Stromal cell of bone marrow (primary cell): ENCODE measurements around the gene KHDC4.

Experiments used
- DNase-seq: peaks from one replicate; pipeline ENCODE4 v3.0.0-alpha.2; 2012; ENCODE audit warnings: low read depth

KHDC4 gene

GRCh38 chr1:155934097-155934935 is at the start of gene KHDC4:
TSS of gene KHDC4 (minus strand) at chr1:155934413. CDS start at chr1:155934373, 40 bp downstream.
- DNase-seq = peak; percentile 99

DNA sequence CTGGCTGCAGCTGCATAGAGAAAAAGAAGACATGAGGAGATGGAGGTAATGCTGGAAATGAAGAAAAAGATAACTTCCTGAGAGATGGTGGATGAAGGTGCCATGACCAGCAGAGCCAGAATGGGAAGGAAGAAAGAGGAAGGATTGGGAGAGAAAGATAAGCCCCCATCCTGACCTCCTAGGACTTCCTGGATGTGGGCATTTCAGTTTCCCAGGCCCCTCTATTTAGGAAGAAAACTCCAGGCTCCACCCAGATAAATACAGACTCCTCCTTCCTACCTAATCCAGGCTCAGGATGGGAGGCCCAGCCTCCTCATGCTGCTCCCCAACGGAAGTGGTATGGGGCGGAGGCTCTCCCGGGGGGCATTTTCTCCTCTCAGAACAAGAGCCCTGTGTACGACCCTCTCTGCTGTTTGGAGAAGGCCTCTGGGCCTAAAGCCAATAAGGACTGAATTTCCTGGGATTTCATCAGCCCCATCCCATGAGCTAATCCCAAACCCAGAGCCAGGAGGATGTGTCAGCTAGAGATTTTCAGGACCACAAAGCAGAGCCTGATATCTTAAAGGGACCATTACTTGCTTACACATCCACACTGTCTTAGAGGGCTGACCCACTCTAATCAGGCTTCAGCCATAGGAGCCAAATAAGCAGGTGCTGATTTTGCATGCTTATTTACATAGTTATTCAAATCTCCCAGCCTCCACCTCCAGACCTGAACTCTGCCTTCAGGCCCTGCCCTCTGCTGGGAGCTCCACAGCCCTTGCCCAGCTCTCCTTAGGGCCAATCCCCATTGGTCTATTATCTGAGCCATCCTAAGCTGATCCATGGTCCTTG is 49.2 kb upstream of the KHDC4 start:
- DNase-seq = peak; percentile 95

DNA sequence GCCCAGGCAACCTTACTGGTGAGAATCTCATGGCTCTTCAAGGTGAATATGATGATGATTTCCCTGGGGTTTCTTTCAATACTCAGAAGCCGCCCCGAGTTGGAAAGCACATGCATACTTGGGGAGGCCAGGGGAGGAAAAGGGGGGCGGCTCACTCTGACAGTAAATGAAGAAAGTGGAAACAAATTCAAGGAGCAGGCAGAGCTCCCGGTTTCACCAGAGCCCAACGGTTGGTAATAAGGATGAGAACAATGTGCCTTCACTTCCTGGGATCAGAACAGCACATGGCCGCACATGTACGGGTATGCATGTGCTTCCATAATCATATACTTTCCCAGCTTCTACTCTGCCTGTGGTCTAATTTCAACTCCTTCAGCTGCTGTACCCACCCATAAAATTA is 47.9 kb upstream of the KHDC4 start:
- DNase-seq = no peak

GRCh38 chr1:155981266-155982088 is 47.3 kb upstream of the KHDC4 start:
- no peak for DNase-seq

- no peak for DNase-seq
Measured at GRCh38 chr1:155979597-155980343, 45.6 kb upstream of the KHDC4 start.

DNA sequence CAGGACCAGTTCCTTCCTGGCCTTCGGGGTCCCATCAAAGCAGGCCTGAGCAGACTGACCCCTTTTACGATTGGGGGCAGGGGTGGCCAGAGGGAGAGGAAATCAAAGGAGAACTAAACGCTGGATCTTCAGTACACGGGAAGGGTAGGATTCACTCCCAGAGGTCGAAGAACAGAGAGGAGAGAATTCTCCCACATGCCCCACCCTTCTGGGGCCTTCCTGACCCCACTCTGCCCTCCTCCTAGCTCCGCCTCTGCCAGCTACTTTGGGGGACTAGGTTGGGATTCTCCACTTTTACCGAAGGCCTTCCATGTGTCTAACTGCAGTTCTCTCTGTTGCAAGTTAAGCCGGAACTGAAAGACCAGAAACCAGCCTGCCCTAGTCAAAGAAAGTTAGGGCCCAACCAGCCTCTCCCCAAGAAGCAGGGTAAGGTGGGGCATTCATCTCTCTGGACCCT is 44.8 kb upstream of the KHDC4 start:
- no peak for DNase-seq

DNA sequence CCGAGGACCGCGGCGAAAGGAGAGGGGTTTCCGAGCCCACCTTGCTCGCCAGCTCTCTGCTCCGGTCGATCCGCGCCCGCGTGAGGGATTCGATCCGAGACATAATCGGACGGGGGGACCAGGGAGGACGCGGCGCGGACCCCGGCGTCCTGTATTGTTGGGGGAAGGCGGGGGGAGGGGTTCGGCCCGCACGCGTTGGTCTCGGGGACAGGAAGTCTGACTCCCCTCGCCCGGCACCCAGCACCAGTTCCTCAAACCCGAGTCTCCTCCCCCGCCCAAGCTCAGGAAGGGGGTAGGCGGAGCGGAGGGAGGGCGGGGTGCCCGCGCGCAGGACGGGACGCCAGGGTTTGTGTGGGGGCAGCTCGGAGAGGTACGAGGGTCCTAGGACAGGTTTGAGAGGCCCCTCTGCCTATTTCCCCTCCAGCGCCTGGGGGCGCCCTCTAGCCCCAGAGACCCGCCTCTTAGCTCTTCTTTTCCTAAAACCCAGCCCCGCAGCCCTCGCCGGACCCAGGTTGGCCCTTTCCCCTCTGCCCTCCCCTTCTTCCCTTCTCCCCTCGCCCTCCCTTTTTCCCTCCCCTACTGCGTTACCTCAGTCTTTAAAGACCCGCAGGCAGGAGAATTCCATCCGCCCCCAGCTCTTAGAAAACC is 44.2 kb upstream of the KHDC4 start, which contains the start of gene ARHGEF2:
Gene ARHGEF2, minus strand, starts transcription at position 223 of the 648 bp plus-strand sequence. Its CDS starts 120 bp downstream, at position 103.
- no peak for DNase-seq

GRCh38 chr1:155977690-155978324 is 43.6 kb upstream of the KHDC4 start:
- no peak for DNase-seq

- no peak for DNase-seq
Measured at GRCh38 chr1:155976913-155977689, 42.9 kb upstream of the KHDC4 start.

GRCh38 chr1:155976062-155976912 is 42.1 kb upstream of the KHDC4 start:
- DNase-seq = peak; percentile 54

GRCh38 chr1:155975375-155976061 is 41.3 kb upstream of the KHDC4 start:
- no peak for DNase-seq

DNA sequence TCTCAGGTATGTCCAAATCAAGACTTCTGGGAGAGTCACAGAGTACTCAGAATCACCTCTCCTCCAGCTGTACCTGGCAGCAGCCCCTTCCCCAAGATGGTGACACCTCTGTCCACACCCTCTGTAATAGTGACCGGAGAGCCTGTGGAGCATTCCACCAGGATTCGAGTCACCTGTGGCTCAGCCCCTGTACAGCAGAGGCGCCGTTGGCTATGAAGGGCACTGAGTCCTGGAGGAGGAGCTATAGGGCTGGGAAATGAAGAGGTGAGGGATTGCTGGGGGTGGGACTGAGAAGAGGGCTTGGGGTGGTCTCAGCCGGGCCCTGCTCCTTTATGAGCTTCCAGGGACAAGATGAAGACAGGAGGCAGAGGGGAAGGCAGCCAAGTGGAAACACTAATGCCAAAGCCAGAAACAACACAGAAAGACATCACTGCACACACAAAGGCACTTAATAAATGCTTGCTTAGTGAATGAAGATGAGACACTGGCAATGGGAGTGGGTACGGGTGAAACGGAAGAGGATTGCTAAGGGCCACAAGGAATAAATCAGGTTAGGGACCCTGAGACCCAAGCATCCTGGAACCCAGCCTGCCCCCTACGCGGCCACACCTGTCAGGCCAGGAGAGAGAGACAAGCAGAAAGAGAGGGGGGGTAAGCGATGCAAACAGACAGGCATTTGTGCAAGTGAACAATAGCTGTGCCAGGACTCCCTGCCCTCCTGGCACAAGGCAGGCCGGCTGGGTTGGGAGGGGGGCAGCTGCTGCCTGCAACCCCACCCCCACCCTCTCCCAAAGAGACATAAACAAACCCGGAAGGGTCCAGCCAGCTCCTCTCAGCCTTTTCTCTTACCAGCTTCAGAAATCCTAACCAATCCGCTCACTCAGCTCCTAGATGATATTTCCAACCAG is 40.2 kb upstream of the KHDC4 start:
- DNase-seq = no peak

- no peak for DNase-seq
Measured at GRCh38 chr1:155973723-155974122, 39.5 kb upstream of the KHDC4 start.

DNA sequence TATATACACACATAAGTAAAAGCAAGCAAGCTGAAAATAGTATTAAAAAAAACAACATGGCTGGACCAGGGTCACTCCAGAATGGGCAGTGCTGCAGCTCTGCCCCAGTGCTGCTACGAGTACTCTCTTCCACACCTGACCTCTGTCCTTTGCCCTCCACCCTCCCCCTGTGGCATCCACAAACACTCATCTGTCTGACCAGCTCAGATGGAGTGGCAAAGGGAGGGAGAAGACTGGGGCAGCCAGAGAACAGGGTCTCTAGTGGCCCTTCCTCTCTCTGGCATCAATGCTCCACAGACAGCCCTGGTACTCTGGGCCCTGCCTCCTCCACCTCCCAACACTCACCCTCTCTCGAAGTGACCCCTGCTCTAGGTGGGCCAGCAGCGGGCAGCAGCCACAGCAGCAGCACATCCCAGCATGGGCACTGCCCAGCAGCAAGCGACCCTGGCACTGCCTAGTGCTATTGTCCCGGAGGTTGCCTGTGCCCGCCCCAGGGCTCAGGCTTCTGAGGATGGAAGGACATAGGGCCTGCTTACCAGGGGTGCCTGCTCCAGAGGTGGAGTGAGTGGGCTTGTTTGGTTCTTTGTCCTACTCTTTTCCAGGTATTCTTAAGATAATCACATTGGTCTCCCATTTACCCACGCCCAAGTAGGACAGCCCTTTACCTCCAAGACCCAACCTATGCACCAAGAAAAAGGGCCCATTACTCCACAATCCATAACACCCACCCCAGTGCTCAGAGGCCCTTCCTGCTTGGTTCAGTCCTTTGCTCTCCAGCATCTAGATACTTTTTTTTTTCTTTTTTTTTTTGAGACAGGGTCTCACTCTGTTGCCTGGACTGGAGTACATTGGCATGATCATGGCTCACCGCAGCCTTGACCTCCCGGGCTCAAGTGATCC is 37.9 kb upstream of the KHDC4 start:
- no peak for DNase-seq

- DNase-seq = peak; percentile 74
Measured at GRCh38 chr1:155970531-155971167, 36.4 kb upstream of the KHDC4 start.
